ENCODE data around the gene NGF. TPM values are rescaled to one million over a fixed set of nuclear protein-coding genes. Genes with fewer than 3 reads are reported as not detected.

The NGF gene
- total RNA-seq, 2 experiments from 2014 or later, result not detected

DNA sequence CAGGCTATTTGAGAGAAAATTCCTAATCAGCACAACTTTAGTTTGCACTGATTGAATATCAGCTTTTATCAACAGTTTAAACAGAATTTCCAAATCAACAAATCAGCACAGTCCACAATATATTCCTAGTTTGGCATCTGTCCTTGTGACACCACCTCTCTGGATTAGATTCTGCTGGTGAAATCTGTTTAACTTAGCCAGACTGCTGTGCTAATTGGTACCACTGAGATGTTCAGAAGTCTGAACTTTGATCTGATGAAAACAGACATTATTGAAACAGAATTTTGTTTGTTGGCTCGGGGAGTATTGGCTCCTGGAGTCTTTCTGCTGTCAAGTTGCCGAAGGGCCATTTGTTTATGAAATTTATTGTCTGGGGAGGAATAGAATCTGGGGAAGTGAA is 17.0 kb upstream of the NGF start:
- H3K36me3 Mint-ChIP-seq, result no peaks in the 10 kb centered on the region
- H3K4me3 Mint-ChIP-seq, result no peak overlapping the region
- H3K9me3 Mint-ChIP-seq, result no peaks in the 10 kb centered on the region
- ATAC-seq (ENCODE audit: low read depth), result no peak
- DNase-seq, result no peak
- POLR2A ChIA-PET, result no interaction called here
- no peak overlapping the region for H3K27ac Mint-ChIP-seq
- H3K4me1 Mint-ChIP-seq, result peaks cover 2% of the 10 kb centered on the region
- no peaks in the 10 kb centered on the region for H3K27me3 Mint-ChIP-seq

DNA sequence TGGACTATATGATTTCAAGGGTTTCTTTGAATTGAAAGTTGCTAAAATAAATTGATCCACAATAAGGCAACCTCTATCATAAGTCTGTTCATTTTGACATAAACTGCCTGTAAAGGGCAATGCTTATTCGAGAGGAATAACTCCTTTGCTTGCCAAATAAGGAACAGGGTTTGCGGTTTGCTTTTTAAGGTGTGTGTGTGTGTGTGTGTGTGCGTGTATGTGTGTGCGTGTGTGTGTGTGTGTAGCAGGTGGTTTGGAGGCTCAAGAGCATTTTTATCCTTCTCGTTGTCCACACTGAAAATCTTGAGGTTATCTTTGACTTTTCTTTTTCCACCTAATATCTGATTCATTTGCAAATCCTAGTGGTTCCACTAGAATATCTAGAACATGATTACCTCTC is 13.1 kb upstream of the NGF start:
- POLR2A ChIA-PET, result no interaction called here
- DNase-seq (no peak), ATAC-seq (ENCODE audit: low read depth) (no peak)
- no peaks in the 10 kb centered on the region for H3K27me3 Mint-ChIP-seq
- H3K9me3 Mint-ChIP-seq, result no peaks in the 10 kb centered on the region
- no peak overlapping the region for H3K4me3 Mint-ChIP-seq
- H3K36me3 Mint-ChIP-seq, result no peaks in the 10 kb centered on the region
- no peak overlapping the region for H3K27ac Mint-ChIP-seq
- peaks cover 2% of the 10 kb centered on the region for H3K4me1 Mint-ChIP-seq

DNA sequence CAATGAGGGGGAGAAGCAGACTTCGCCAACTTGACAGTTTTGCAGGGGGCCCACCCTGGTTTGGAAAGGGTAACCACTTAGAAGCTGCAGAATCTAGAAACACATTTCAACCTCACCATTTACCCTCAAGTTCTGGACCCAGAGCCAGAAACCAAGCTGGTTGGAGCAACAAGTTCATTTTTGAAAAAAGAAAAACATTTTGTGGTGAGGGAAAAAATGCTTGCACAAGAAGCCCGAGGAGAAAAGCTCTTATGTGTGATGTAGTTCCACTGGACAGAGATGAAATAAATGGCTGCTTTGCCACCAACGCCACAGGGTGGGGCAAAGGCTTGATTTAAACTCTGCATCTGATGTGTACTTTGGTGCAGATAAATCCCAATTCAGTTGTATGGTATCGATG is 10.6 kb upstream of the NGF start:
- Mint-ChIP-seq H3K27me3 (peaks cover 4% of the 10 kb centered on the region), H3K9me3 (no peaks in the 10 kb centered on the region), H3K27ac (no peak overlapping the region), H3K4me1 (no peaks in the 10 kb centered on the region), H3K36me3 (no peaks in the 10 kb centered on the region), H3K4me3 (no peak overlapping the region)
- POLR2A ChIA-PET, result no interaction called here
- DNase-seq, result no peak
- ATAC-seq (ENCODE audit: low read depth), result no peak

DNA sequence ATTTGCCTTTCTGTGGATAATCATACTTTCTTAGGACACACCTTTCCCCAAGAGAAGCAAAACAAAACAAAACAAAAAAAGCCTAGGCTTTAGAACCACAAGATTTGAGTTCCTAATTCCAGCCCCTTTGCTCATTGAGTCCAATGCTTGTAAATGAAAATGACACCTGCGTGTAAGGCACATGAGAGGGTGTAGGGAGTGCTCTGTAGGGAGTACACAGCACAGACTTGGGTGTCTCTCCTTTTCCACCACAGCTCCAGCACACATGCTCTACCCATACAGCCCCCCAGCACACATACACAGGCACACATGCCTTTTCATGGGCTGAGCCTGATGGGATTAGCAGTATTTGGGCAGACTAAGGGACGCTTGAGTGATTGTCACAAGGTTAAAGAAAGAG is 9.2 kb upstream of the NGF start:
- ATAC-seq (ENCODE audit: low read depth), result no peak
- H3K27me3 Mint-ChIP-seq, result peaks cover 4% of the 10 kb centered on the region
- no peaks in the 10 kb centered on the region for H3K4me1 Mint-ChIP-seq
- POLR2A ChIA-PET, result no interaction called here
- no peak for DNase-seq
- H3K9me3 Mint-ChIP-seq, result no peaks in the 10 kb centered on the region
- H3K4me3 Mint-ChIP-seq, result no peak overlapping the region
- no peaks in the 10 kb centered on the region for H3K36me3 Mint-ChIP-seq
- no peak overlapping the region for H3K27ac Mint-ChIP-seq

DNA sequence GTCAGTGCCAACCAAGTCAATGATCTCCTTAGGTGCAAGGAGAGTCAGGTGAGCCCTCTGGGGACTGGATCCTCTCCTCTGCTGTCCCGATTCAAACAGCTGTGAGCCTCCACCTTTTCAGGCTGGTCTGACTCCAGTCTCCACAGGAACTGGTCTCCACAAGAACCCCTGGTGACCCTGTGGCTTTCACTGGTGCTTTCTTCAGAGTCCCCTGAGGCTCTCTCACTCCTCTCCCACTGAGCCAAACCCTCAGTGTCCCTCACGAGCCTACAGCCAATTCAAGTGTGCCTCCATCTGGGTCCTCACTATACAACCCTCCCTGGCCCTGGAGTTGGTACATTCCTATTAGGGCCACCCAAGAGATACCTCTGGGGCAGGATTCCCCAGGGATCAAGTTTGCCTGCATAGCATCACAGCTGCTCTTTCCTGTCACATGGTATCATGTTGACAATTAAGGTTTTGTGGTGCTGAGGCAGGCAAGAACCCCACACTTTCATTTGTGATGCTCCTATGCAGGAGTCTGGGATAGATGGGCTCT is 5.2 kb upstream of the NGF start:
- no peaks in the 10 kb centered on the region for H3K9me3 Mint-ChIP-seq
- no peak overlapping the region for H3K27ac Mint-ChIP-seq
- H3K4me1 Mint-ChIP-seq, result no peaks in the 10 kb centered on the region
- ATAC-seq (ENCODE audit: low read depth), result no peak
- H3K4me3 Mint-ChIP-seq, result no peak overlapping the region
- peaks cover 15% of the 10 kb centered on the region for H3K27me3 Mint-ChIP-seq
- no peaks in the 10 kb centered on the region for H3K36me3 Mint-ChIP-seq
- no peak for DNase-seq
- POLR2A ChIA-PET, result no interaction called here

DNA sequence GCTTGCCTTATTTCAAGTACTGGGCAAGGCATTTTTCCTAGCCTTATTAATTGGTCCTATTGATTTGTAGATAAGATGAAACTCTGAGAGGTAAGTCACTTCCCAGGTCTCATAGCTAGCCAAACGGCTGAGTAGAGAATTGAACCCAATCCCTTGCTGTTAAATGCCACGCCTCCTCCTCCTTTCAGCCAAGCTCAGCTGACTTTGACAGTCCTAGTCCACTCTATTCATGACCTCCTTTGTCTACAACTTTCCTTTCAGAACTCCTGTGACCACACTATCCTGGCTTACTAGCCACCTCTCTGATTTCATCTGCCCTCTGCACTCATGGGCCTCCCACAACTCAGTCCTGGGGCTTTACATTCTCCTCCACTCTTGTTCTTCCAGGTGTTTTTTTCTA is 3.9 kb upstream of the NGF start:
- no peak overlapping the region for H3K27ac Mint-ChIP-seq
- H3K27me3 Mint-ChIP-seq, result peaks cover 21% of the 10 kb centered on the region
- no peak overlapping the region for H3K4me3 Mint-ChIP-seq
- DNase-seq (no peak), ATAC-seq (ENCODE audit: low read depth) (no peak)
- POLR2A ChIA-PET, result no interaction called here
- H3K36me3 Mint-ChIP-seq, result no peaks in the 10 kb centered on the region
- H3K4me1 Mint-ChIP-seq, result no peaks in the 10 kb centered on the region
- no peaks in the 10 kb centered on the region for H3K9me3 Mint-ChIP-seq

DNA sequence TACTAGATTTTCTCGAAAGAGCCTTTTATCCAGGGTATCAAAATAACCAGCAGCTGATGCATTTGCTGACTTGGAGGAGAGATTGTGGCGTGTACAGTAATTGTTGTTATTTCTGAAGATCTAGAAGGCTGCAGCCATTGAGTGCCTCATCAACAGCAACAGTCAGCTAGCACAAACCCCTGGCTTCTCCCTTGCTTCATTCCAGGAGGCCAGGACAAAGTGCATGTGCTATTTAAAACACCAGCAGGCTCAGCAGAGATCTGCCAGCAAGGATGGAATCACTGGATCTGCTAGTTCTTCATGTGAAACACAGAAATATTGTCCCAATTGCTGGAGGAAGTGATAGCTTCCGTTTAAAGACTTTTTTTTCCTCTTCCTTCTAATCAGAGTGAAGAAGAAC is 2.8 kb upstream of the NGF start:
- H3K27me3 Mint-ChIP-seq, result peaks cover 30% of the 10 kb centered on the region
- H3K4me3 Mint-ChIP-seq, result no peak overlapping the region
- no peak overlapping the region for H3K27ac Mint-ChIP-seq
- POLR2A ChIA-PET, result no interaction called here
- H3K9me3 Mint-ChIP-seq, result no peaks in the 10 kb centered on the region
- ATAC-seq (ENCODE audit: low read depth) (no peak), DNase-seq (no peak)
- no peaks in the 10 kb centered on the region for H3K4me1 Mint-ChIP-seq
- no peaks in the 10 kb centered on the region for H3K36me3 Mint-ChIP-seq

DNA sequence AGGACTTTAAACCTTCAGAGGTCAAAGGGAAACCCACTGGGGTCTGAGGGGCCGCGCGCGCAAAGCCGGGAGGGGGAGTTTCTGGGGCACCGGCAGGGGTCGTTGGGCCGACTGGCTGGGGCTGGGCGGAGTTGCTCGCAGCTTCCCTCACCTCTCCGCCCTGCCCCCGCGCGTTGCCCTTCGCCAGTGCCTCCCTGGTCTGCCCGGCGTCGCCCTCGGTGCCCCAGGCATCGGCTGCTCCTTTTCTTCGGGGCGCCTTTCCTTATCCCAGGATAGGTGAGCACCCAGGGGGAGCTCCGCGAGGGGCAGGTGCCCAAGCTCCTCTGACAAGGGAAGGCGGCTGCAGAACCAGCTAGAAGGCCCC is 390 bp upstream of the NGF start:
- POLR2A ChIA-PET, result no interaction called here
- H3K27me3 Mint-ChIP-seq, result peaks cover 26% of the 10 kb centered on the region

DNA sequence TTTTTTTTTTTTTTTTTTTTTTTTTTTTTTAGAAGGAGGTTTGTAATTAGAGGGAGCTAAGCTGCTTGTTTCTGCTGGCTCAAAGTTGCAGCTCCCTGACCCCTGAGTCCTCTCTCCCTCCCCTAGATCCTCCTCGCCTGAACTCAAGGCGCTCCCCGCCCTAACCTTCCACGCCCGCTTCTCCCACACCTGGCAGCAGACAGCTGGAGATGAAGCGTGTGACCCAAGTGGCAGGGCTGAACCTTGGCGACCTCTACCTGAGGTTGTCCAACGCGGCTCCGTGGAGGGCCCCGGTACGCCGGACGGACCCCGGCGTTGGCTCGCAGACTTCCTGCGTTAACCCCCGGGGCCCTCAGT is 795 bp downstream of the NGF start:
- POLR2A ChIA-PET, result no interaction called here
- Mint-ChIP-seq H3K36me3 (no peaks in the 10 kb centered on the region), H3K4me3 (no peak overlapping the region), H3K27ac (no peak overlapping the region), H3K27me3 (peaks cover 26% of the 10 kb centered on the region), H3K9me3 (no peaks in the 10 kb centered on the region), H3K4me1 (no peaks in the 10 kb centered on the region)
- ATAC-seq (ENCODE audit: low read depth) (no peak), DNase-seq (no peak)

More for the DNA sequence above, 390 bp upstream of the NGF start:
- Mint-ChIP-seq H3K27ac (no peak overlapping the region), H3K4me3 (no peak overlapping the region), H3K4me1 (no peaks in the 10 kb centered on the region), H3K36me3 (no peaks in the 10 kb centered on the region), H3K9me3 (no peaks in the 10 kb centered on the region)
- ATAC-seq (ENCODE audit: low read depth) (no peak), DNase-seq (no peak)

DNA sequence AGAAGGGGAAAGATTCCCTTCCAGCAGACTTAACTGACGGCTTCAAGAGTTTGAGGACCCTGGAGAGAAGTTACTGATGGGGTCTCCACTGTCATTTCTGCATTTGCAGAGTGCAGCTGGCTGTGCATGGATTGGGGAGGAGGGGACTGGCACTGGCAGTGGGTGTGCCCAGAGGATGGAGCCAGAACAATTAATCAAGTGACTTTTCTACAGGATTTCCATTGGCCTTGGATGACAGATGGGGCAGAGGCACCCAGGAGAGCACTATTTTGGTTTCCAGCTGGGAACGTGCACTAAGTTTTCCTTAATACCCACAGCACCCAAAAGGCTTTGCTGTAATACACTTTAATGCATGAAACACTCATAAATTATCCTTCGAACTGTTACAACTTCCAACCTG is 1.3 kb downstream of the NGF start:
- no peak for DNase-seq
- H3K27ac Mint-ChIP-seq, result no peak overlapping the region
- POLR2A ChIA-PET, result no interaction called here
- H3K4me3 Mint-ChIP-seq, result no peak overlapping the region
- H3K9me3 Mint-ChIP-seq, result no peaks in the 10 kb centered on the region
- peaks cover 25% of the 10 kb centered on the region for H3K27me3 Mint-ChIP-seq
- H3K36me3 Mint-ChIP-seq, result no peaks in the 10 kb centered on the region
- ATAC-seq (ENCODE audit: low read depth), result no peak
- H3K4me1 Mint-ChIP-seq, result no peaks in the 10 kb centered on the region

DNA sequence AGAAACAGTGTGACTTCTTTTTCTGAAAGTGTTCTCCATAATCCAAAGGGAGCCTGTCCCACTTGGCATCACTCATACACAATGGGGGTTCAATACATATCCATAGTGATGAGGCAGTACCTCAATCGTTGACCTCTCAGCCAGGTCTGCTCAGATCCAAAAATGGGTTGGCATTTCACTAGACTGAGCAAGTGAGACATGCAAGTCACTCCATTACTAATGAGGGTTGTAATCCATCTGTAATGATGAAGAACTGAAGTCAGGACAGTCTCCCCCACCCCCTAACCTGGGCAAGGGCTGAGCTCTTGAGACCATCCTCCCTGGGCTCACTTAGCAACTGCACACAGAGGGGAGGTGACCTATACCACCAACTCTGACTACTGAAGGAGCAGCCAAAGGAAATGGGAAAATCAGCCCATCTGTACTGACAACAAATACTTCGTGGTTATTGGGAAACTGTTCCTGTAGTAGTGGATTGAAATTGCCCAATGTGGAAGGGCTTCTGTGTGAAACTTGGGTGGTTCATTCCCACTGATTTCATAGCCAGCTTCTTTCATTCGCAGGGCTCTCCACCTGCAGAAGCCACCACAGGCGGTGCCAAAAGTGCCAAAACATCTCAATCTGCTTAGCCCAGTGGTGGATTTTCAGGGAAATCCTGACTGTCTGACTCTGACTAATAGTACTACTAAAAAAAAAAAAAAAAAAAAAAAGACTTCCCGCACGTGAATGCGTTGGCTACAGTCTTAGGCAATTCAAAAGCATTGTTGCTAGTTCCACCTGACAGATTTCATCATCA is 5.0 kb downstream of the NGF start:
- no peak overlapping the region for H3K4me3 Mint-ChIP-seq
- no peaks in the 10 kb centered on the region for H3K9me3 Mint-ChIP-seq
- H3K36me3 Mint-ChIP-seq, result no peaks in the 10 kb centered on the region
- no peaks in the 10 kb centered on the region for H3K4me1 Mint-ChIP-seq
- ATAC-seq (ENCODE audit: low read depth) (no peak), DNase-seq (no peak)
- H3K27ac Mint-ChIP-seq, result no peak overlapping the region
- POLR2A ChIA-PET, result no interaction called here
- peaks cover 19% of the 10 kb centered on the region for H3K27me3 Mint-ChIP-seq

DNA sequence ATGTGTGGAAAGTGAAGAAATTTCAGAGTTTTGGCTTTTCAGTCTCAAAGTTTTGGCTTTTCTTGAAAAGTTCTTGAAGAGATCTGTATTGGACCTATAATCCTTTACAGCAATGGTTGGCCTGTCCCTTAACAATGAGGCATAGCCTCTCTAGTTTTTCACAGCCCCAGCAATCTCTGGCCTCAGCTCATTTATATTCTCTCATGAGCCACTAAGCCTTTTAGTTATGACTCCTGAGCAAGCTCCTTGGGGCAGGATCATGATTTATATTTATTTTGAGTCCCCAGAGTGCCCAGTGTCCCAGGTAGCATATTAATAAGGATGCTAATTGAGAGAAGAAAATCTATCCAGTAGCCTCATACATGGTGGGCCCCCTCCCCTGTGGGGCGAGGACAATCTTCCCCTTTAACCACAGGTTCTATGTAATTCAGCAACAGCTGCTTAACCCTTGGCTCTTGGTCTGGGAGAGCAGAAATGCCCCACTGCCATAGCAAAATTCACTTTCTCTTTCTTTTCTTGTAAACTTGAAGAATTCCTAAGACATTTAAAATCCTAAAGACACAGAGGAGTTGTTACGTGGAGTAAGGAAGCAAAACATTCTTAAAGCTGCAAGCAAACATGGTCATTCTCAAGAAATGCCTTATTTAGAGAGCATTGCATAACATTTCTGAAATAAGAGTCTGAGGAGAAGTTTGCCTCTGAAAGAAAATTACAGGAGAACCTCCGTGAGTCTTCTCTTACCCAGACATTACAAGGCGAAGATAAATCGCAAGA is 6.3 kb downstream of the NGF start:
- Mint-ChIP-seq H3K36me3 (no peaks in the 10 kb centered on the region), H3K4me3 (no peak overlapping the region), H3K27ac (no peak overlapping the region), H3K9me3 (no peaks in the 10 kb centered on the region), H3K4me1 (no peaks in the 10 kb centered on the region), H3K27me3 (peaks cover 12% of the 10 kb centered on the region)
- POLR2A ChIA-PET, result no interaction called here
- ATAC-seq (ENCODE audit: low read depth) (no peak), DNase-seq (no peak)

DNA sequence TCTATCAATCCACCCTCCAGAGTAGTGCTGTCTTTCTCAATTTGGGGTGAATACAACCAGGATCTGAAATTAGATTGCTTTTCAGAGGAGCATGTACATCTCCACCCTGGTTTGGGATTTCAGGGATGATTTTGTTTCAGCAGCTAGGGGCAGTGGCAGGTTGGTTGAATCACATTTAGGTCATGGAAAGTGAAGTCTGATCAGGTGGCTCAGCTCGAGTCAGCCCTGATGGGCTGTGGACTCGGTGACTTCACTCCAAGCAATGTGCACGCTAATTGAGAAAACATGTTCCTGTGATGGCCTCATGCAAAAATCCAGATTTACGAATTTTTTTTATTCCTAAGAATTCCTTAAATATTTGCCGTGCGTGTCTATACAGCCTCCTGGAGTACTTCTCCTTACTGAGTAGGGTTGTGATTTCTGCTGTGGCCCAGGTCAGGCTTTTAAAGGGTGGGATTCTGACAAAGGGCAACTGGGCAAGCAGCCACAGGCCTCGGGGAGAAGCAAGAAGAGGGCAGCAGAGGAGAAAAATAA is 7.5 kb downstream of the NGF start:
- no peaks in the 10 kb centered on the region for H3K36me3 Mint-ChIP-seq
- peaks cover 9% of the 10 kb centered on the region for H3K27me3 Mint-ChIP-seq
- DNase-seq, result no peak
- H3K4me3 Mint-ChIP-seq, result no peak overlapping the region
- no peaks in the 10 kb centered on the region for H3K4me1 Mint-ChIP-seq
- POLR2A ChIA-PET, result no interaction called here
- ATAC-seq (ENCODE audit: low read depth), result no peak
- no peaks in the 10 kb centered on the region for H3K9me3 Mint-ChIP-seq
- no peak overlapping the region for H3K27ac Mint-ChIP-seq

DNA sequence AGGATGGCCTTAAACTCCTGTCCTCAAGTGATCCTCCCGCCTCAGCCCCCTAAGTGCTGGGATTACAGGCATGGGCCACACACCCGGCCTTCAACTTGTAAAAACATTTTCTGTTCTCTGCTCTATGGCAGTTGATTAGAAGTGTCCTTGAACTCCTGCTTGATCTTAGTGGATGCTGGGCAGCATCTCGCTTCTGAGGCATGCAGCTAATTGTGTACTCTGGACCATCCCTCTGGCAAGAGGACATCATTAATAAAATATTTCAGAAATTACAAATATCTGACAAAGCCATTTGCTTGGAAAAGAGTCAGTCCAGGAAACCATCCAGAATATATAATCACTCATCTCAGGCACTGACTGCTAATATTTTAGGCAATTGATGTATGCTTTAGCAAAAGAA is 8.1 kb downstream of the NGF start:
- POLR2A ChIA-PET, result interaction anchor here (0.7 kb wide), 1 partner anchor 189 kb away, joined by 7 read pairs; no protein-coding TSS in a partner anchor
- no peaks in the 10 kb centered on the region for H3K36me3 Mint-ChIP-seq
- H3K27ac Mint-ChIP-seq, result no peak overlapping the region
- DNase-seq (no peak), ATAC-seq (ENCODE audit: low read depth) (no peak)
- peaks cover 9% of the 10 kb centered on the region for H3K27me3 Mint-ChIP-seq
- no peaks in the 10 kb centered on the region for H3K9me3 Mint-ChIP-seq
- no peaks in the 10 kb centered on the region for H3K4me1 Mint-ChIP-seq
- no peak overlapping the region for H3K4me3 Mint-ChIP-seq

Measured in activated naive CD8-positive, alpha-beta T cell treated with anti-CD3 and anti-CD28 coated beads, Interleukin-2, amount 10 ng/mL, durations not matched to agents 7 days and 5 days (primary cell).